ENCODE measurements around the gene GPR180.
A peak's percentile ranks its signal among the peaks of the same experiment; 100 is the strongest.

The GPR180 gene

GRCh38 chr13:94601446-94602431 lies at the start of gene GPR180:
GPR180 (plus strand) TSS chr13:94601857; CDS start chr13:94601928, 71 bp downstream.
- peak; percentile 87 for DNase-seq (ENCODE audit: low read depth)

GRCh38 chr13:94552095-94552494 lies 49.6 kb upstream of the GPR180 start:
- no peak for DNase-seq (ENCODE audit: low read depth)

- no peak for DNase-seq (ENCODE audit: low read depth)
Observed at GRCh38 chr13:94553766-94554165, 47.9 kb upstream of the GPR180 start.

- no peak for DNase-seq (ENCODE audit: low read depth)
Observed at GRCh38 chr13:94556041-94556440, 45.6 kb upstream of the GPR180 start.

GRCh38 chr13:94556621-94557020 lies 45.0 kb upstream of the GPR180 start:
- DNase-seq (ENCODE audit: low read depth), result no peak

- DNase-seq (ENCODE audit: low read depth), result no peak
Observed at GRCh38 chr13:94557684-94558235, 43.9 kb upstream of the GPR180 start.

GRCh38 chr13:94558716-94559115 lies 42.9 kb upstream of the GPR180 start:
- no peak for DNase-seq (ENCODE audit: low read depth)

GRCh38 chr13:94559222-94559795 lies 42.3 kb upstream of the GPR180 start:
- DNase-seq (ENCODE audit: low read depth), result no peak

GRCh38 chr13:94560116-94560515 lies 41.5 kb upstream of the GPR180 start:
- DNase-seq (ENCODE audit: low read depth), result no peak

GRCh38 chr13:94561126-94561525 lies 40.5 kb upstream of the GPR180 start:
- DNase-seq (ENCODE audit: low read depth), result no peak

- DNase-seq (ENCODE audit: low read depth), result no peak
Observed at GRCh38 chr13:94567581-94567980, 34.1 kb upstream of the GPR180 start.

- no peak for DNase-seq (ENCODE audit: low read depth)
Observed at GRCh38 chr13:94568443-94568842, 33.2 kb upstream of the GPR180 start.

- no peak for DNase-seq (ENCODE audit: low read depth)
Observed at GRCh38 chr13:94569615-94570014, 32.0 kb upstream of the GPR180 start.

- no peak for DNase-seq (ENCODE audit: low read depth)
Observed at GRCh38 chr13:94579063-94579462, 22.6 kb upstream of the GPR180 start.

- DNase-seq (ENCODE audit: low read depth), result no peak
Observed at GRCh38 chr13:94583926-94584325, 17.7 kb upstream of the GPR180 start.

GRCh38 chr13:94585543-94586101 lies 16.0 kb upstream of the GPR180 start:
- DNase-seq (ENCODE audit: low read depth), result no peak

- DNase-seq (ENCODE audit: low read depth), result no peak
Observed at GRCh38 chr13:94586371-94586770, 15.3 kb upstream of the GPR180 start.

- no peak for DNase-seq (ENCODE audit: low read depth)
Observed at GRCh38 chr13:94588541-94588940, 13.1 kb upstream of the GPR180 start.

- no peak for DNase-seq (ENCODE audit: low read depth)
Observed at GRCh38 chr13:94590744-94591143, 10.9 kb upstream of the GPR180 start.

GRCh38 chr13:94595001-94595949 lies 6.4 kb upstream of the GPR180 start:
- DNase-seq (ENCODE audit: low read depth), result peak; percentile 23

GRCh38 chr13:94595950-94596574 lies 5.6 kb upstream of the GPR180 start, which contains the start of gene TGDS:
TGDS (minus strand) TSS chr13:94596152; CDS start chr13:94596136, 16 bp downstream.
- DNase-seq (ENCODE audit: low read depth), result peak; percentile 73
